ENCODE data around the gene CEACAM16.

The CEACAM16 gene

GRCh38 chr19:44746616-44746945 lies 47.6 kb downstream of the CEACAM16 start:
- no peak for DNase-seq (ENCODE audit: low read depth)

GRCh38 chr19:44746946-44747738 lies 48.2 kb downstream of the CEACAM16 start:
- peak; percentile 76 for DNase-seq (ENCODE audit: low read depth)

DNA sequence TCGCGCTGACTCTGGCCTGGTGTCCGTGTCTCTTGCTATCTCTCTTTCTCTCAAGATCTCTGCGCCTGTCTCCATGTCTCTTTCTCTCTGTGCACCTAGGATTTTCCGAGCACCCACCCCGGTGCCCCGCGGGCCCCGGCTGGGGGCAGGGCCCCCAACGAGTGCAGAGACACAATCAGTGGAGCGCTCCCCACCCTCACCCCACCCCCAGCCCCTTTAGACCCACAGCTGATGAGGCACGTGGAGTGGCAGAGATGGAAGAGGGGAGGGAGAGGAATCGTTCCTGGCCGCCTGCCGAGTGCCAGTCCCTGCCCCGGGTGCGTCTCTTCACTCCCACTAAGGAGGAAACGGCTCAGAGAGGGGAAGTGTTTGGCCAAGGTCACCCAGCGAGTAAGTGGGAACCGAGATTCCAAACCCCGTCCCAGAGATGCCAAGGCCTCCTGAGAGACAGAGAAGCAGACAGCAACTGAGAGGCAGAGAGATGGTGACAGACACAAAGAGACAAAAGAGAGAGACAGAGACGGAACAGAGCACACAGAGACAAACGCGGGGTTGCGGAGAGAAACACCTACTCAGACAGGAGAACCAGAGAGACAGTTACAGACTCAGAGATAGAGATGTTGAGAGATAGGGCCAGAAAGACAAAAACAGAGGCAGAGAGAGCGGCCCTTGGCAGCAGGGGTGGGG lies 48.9 kb downstream of the CEACAM16 start:
- DNase-seq (ENCODE audit: low read depth): no peak

DNA sequence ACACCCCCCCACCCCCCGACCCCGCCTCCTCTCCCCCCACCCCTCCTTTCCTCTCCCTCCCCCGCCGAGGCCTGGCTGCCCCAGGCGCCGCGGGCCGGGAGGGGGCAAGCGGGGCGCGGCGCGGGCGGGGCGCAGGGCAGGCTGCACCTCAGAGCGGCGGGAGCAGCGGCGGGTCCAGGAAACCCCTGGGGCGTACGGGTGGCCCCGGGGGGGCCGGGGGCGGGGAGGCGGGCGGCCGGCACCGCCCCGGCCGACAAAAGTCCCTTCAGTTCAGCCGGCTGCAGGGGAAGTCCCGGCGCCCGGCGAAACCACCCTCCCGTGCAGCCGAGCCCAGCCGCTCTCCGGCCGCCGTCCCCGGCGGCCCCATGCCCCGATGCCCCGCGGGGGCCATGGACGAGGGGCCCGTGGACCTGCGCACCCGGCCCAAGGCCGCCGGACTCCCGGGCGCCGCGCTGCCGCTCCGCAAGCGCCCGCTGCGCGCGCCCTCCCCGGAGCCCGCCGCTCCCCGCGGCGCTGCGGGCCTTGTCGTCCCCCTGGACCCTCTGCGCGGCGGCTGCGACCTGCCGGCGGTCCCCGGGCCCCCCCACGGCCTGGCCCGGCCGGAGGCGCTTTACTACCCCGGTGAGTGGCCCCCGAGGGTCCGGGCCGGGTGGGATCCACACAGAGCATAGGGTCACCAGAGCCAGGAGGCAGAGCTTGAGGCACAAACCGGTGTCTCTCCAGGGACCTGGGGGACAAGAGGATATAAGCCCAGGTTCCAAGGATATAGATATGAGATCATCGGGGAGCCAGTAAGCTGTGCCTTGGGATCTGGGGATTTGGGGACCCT lies 49.7 kb downstream of the CEACAM16 start, which contains the start of gene BCL3:
Gene BCL3, plus strand, starts transcription at position 283 of the 829 bp plus-strand sequence. Its CDS starts 83 bp downstream, at position 366.
- DNase-seq (ENCODE audit: low read depth): no peak

DNA sequence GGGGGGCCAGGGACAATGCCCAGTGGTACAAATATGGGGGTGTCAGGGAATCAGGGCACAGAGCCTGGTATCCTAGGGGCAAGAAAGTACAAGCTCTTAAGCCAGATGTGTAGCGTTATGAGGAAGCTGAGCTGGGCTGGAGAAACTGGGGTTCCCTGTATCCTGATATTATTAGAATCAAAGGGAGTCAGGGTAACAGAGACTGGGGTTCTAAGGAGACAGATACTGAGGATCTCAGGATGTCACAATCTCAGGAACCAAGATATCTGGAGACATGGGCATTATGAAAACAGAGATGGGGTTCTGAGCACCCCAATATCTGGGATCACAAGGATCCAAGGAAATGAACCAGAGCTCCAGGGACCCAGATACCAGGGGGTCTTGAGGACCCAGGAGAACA lies 50.3 kb downstream of the CEACAM16 start:
- DNase-seq (ENCODE audit: low read depth): no peak

DNA sequence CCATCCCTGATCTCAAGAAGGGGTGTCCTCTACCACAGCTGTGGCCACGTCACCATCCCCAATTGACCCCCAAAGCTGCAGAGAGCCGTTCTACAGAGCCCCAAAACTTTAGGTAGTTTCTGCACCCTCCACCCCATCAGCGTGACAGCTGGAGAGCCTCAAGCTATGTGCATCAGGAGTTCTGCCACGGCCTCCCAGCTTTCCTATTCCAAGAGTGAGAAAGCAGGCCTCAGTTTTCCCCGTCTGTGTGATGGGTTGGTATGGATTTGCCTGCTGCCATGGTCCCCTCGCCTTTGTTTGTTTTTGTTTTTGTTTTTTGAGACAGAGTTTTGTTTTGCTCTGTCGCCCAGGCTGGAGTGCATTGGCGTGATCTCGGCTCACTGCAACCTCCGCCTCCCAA lies 51.0 kb downstream of the CEACAM16 start:
- DNase-seq (ENCODE audit: low read depth): no peak

DNA sequence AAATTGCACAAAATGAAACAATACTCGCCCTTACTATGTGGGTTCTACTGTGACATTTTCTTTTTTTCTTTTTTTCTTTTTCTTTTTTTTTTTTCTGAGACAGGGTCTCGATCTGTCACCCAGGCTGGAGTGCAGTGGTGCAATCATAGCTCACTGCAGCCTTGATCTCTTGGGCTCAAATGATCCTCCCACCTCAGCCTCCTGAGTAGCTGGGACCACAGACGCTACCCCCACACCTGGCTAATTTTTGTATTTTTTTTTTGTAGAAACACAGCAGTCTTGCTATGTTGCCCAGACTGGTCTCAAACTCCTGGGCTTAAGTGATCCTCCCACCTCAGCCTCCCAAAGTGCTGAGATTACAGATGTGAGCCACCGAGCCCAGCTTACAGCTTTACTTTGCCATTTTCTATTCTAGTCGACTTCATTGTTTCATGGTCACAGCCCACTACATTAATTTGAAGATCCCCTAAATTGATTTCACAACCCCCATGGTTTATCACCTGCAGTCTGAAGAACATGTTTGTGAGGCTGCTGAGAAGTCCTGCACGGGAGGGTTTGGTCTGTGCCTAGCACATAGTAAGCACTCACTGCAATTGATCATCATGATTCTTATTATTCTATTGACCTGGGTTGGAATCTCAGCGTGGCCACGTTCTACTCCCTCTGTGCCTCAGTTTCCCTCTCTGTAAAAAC lies 53.3 kb downstream of the CEACAM16 start:
- no peak for DNase-seq (ENCODE audit: low read depth)

DNA sequence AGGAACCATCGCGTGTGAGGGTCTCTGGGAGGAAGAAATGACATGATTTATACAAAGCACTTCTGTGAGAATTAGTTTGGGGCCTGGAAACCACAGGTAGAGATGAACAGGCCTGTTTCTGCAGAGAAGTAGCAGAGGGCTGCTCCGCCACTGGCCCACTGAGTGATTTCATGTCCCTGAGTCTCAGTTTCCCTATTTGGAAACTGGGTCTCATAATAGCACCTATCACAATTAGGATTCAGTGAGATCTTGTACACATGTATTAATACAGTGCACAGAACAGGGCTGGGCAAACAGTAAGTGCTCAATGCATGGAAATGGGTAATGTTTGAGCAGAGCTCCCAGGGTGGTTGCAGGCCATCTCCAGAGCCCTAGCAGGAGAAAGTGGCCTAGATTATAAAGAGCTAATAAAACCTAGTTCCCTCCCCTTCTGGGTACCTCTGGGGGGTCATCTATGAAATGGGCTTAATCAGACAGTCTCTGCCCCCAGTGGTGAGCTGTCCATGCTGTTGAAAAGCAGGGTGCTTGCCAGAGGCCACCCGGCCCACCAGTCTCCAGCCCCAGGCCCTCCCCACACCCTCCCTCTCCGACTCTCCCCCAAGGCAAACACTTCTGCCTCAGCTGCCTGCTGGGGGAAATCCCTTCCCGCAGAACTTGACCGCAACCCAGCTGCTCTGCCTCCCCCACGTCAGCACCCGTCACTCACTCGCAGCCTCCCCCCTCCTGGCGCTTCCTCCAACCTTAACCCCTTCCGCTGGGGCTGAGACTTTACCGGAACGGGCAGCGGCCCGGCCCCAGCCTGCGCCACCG lies 54.1 kb downstream of the CEACAM16 start:
- peak; percentile 89 for DNase-seq (ENCODE audit: low read depth)

GRCh38 chr19:44753626-44753931 lies 54.6 kb downstream of the CEACAM16 start:
- no peak for DNase-seq (ENCODE audit: low read depth)

GRCh38 chr19:44753932-44754749 lies 55.2 kb downstream of the CEACAM16 start:
- no peak for DNase-seq (ENCODE audit: low read depth)

DNA sequence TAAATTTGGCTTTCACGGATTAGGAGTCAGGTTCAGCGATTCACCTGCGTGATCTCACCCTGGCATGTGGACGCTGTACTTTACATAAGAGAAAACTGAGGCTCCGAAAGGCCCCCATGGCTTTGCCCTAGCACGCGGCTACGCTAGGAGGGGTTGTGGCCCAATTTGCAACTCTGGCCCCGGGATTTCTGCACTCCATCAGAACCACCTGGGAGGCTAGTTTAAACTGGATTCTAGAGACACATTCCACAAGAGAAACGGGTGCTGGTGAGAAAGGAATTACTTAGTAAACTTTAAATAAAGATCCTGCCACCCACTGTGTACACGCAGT lies 55.8 kb downstream of the CEACAM16 start:
- no peak for DNase-seq (ENCODE audit: low read depth)

DNA sequence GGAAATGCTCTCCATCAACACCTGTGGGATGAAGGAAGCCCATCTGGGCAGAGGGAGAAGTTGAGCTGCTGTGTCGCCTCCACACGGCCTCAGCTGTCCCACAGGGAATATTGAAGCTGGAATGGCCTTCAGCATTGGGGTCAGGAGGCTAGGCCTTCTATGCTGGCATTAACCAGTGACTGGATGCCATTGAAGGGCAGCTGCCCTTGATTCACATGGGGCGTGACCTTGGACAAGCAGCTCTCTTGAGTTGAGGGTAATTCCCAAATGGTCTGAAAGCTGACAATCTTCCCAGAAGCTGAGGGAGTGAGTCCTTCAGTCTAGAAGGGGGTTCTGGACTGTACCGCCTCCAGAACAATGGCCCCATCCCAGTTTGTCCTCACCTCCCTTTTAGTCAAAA lies 56.3 kb downstream of the CEACAM16 start:
- no peak for DNase-seq (ENCODE audit: low read depth)

- DNase-seq (ENCODE audit: low read depth): no peak
Measured at GRCh38 chr19:44756089-44756562, 57.2 kb downstream of the CEACAM16 start.

- no peak for DNase-seq (ENCODE audit: low read depth)
Measured at GRCh38 chr19:44757057-44757734, 58.2 kb downstream of the CEACAM16 start.

DNA sequence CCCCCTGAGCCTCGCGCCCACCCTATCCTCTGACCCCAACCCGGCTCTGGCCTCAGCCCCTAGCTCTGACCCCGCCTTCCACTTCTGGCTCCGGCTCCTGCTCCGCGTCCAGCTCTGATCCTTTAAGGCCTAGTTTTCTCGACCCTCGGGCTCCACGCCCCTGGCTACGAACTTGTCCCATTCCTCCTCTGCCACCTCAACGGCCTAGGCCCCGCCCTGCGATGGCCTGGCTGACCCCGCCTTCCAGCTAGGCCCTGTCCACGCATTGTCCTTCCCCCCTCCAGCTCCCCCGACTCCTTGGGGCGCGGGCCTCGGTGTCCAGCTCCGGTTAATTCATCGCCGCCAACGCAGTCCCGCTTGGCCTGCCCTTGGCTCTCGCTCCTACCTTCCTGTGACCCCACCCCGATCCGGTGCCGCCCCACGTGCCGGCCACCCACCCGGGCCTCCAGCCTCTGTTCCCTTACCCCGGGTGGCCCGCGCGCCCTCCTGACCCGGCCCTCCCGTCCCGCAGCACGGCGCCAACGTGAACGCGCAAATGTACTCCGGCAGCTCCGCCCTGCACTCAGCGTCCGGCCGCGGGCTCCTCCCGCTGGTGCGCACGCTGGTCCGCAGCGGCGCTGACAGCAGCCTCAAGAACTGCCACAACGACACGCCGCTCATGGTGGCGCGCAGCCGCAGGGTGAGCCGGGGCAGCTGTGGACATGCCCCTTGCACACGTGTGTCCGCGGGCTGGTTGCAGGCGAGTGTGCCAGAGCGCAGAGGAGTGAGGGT lies 59.0 kb downstream of the CEACAM16 start:
- no peak for DNase-seq (ENCODE audit: low read depth)

DNA sequence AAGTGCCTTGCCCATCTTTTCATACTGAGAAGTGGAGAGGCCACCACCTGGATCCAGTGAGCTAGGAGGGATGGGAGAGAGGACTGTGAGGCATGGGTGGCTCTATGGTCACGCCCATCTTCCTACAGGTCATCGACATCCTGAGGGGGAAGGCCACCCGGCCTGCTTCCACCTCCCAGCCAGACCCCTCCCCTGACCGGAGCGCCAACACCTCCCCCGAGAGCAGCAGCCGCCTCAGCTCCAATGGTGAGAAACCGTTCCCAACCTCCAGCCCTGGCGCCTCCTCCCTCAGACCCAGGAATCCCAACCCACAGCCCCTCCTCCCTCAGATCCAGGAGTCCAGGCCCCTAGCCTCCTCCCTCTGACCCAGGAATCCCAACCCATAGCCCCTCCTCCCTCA lies 59.6 kb downstream of the CEACAM16 start:
- DNase-seq (ENCODE audit: low read depth): no peak

DNA sequence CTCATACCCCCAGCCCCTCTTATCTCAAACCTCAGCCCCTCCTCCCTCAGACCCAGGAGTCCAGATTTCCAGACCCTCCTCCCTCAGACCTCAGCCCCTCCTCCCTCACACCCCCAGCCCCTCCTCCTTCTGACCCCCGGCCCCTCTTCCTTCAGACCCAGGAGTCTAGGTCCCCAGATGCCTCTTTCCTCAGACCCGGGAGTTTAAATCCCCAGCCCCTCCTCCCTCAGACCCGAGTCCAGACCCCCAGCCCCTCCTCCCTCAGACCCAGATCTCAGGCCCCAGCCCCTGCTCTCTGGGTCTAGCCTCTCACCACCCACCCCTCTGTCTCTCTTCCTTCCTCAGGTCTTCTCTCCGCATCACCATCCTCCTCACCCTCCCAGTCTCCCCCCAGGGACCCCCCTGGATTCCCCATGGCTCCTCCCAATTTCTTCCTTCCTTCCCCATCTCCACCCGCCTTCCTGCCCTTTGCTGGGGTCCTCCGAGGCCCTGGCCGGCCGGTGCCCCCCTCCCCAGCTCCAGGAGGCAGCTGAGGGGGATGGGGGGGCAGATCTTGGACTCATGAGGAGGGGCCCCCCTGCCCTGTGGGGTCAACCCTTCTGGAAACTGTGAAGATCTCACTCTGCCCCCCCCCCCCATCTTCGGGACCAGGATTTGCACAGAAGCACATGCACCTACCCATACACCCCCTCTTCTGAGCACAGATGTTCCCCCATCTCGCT lies 60.3 kb downstream of the CEACAM16 start:
- no peak for DNase-seq (ENCODE audit: low read depth)

Measured in non-pigmented ciliary epithelial cell (primary cell).